ENCODE measurements around the gene PTGFR.

The PTGFR gene

GRCh38 chr1:78549331-78549730, 58.6 kb downstream of the PTGFR start:
- no peak overlapping the region for H3K27ac ChIP-seq
- no peak for DNase-seq
- no peaks in the 10 kb centered on the region for H3K27me3 ChIP-seq (replicated peaks)
- H3K4me3 ChIP-seq (ENCODE audit: low read depth, low read length), result no peak overlapping the region
- TF ChIP-seq CTCF (IDR thresholded peaks at IDR 0.05; ENCODE audit: low read depth, low read length, missing control alignments), result no peak
- in situ Hi-C loops (cut with HindIII; ENCODE audit: low pct_ligation_motif_present, low sequenced_read_pairs), result no loop called here
- H3K36me3 ChIP-seq (replicated peaks), result no peaks in the 10 kb centered on the region

- H3K27me3 ChIP-seq (replicated peaks), result no peaks in the 10 kb centered on the region
- DNase-seq, result no peak
- no peak overlapping the region for H3K4me3 ChIP-seq (ENCODE audit: low read depth, low read length)
- H3K36me3 ChIP-seq (replicated peaks), result no peaks in the 10 kb centered on the region
- H3K27ac ChIP-seq, result no peak overlapping the region
- in situ Hi-C loops (cut with HindIII; ENCODE audit: low pct_ligation_motif_present, low sequenced_read_pairs), result no loop called here
- no peak for TF ChIP-seq CTCF (IDR thresholded peaks at IDR 0.05; ENCODE audit: low read depth, low read length, missing control alignments)
Measured at GRCh38 chr1:78549891-78550290, 59.1 kb downstream of the PTGFR start.

- H3K4me3 ChIP-seq (ENCODE audit: low read depth, low read length), result no peak overlapping the region
- TF ChIP-seq CTCF (IDR thresholded peaks at IDR 0.05; ENCODE audit: low read depth, low read length, missing control alignments), result peak; percentile 32
- H3K27me3 ChIP-seq (replicated peaks), result no peaks in the 10 kb centered on the region
- H3K27ac ChIP-seq, result no peak overlapping the region
- in situ Hi-C loops (cut with HindIII; ENCODE audit: low pct_ligation_motif_present, low sequenced_read_pairs), result no loop called here
- DNase-seq, result no peak
- no peaks in the 10 kb centered on the region for H3K36me3 ChIP-seq (replicated peaks)
Measured at GRCh38 chr1:78553859-78554258, 63.1 kb downstream of the PTGFR start.

- DNase-seq, result no peak
- Histone ChIP-seq H3K27me3 (replicated peaks) (no peaks in the 10 kb centered on the region), H3K36me3 (replicated peaks) (no peaks in the 10 kb centered on the region), H3K27ac (no peak overlapping the region), H3K4me3 (ENCODE audit: low read depth, low read length) (no peak overlapping the region)
- in situ Hi-C loops (cut with HindIII; ENCODE audit: low pct_ligation_motif_present, low sequenced_read_pairs), result no loop called here
- no peak for TF ChIP-seq CTCF (IDR thresholded peaks at IDR 0.05; ENCODE audit: low read depth, low read length, missing control alignments)
Measured at GRCh38 chr1:78554840-78555239, 64.1 kb downstream of the PTGFR start.

- Histone ChIP-seq H3K27ac (no peak overlapping the region), H3K27me3 (replicated peaks) (no peaks in the 10 kb centered on the region), H3K36me3 (replicated peaks) (no peaks in the 10 kb centered on the region), H3K4me3 (ENCODE audit: low read depth, low read length) (no peak overlapping the region)
- no peak for DNase-seq
- in situ Hi-C loops (cut with HindIII; ENCODE audit: low pct_ligation_motif_present, low sequenced_read_pairs), result no loop called here
- TF ChIP-seq CTCF (IDR thresholded peaks at IDR 0.05; ENCODE audit: low read depth, low read length, missing control alignments), result no peak
Measured at GRCh38 chr1:78559680-78560079, 68.9 kb downstream of the PTGFR start.

- no peaks in the 10 kb centered on the region for H3K27me3 ChIP-seq (replicated peaks)
- no peak overlapping the region for H3K27ac ChIP-seq
- TF ChIP-seq CTCF (IDR thresholded peaks at IDR 0.05; ENCODE audit: low read depth, low read length, missing control alignments), result no peak
- no peaks in the 10 kb centered on the region for H3K36me3 ChIP-seq (replicated peaks)
- H3K4me3 ChIP-seq (ENCODE audit: low read depth, low read length), result no peak overlapping the region
- in situ Hi-C loops (cut with HindIII; ENCODE audit: low pct_ligation_motif_present, low sequenced_read_pairs), result no loop called here
- no peak for DNase-seq
Measured at GRCh38 chr1:78560811-78561210, 70.0 kb downstream of the PTGFR start.
